ENCODE data around the gene NUCB2. TPM values are rescaled to one million over a fixed set of nuclear protein-coding genes. Genes with fewer than 3 reads are reported as not detected.

The NUCB2 gene
- polyA plus RNA-seq, 1 of the 3 experiments (the other 2 are of a cell fraction) = 25.0 TPM

GRCh38 chr11:17369094-17369493 is 92.6 kb downstream of the NUCB2 start (continued):
- TF ChIP-seq REST (IDR thresholded peaks at IDR 0.05; ENCODE audit: low read depth, low read length) (no peak), ELF1 (IDR thresholded peaks at IDR 0.05) (no peak)

GRCh38 chr11:17369684-17370243 is 93.2 kb downstream of the NUCB2 start:
- ChIA-PET POLR2A (no interaction called here), CTCF (interaction anchor here (2.0 kb wide), 1 partner anchor 14 kb away, joined by 7 read pairs; no protein-coding TSS in a partner anchor)
- WGBS (ENCODE audit: low lambda C conversion rate) = 49% methylated on average over 2 of the region's 2 CpGs
- peaks cover 11% of the 10 kb centered on the region for H3K9me3 ChIP-seq
- no peak overlapping the region; a peak in 1 of 4 replicates for H3K4me3 ChIP-seq (ENCODE audit: low read depth in 2 of 2, low read length in 1 of 2)
- no peak overlapping the region for H3K9ac ChIP-seq
- H3K27me3 ChIP-seq (ENCODE audit: insufficient read depth) = no peaks in the 10 kb centered on the region
- no peak overlapping the region for H3K4me2 ChIP-seq
- DNase-seq = no peak
- H3K9me2 ChIP-seq = no peaks in the 10 kb centered on the region
- no peak overlapping the region for H3K27ac ChIP-seq (ENCODE audit: low read depth in 2 of 2, low read length in 1 of 2)
- H2AFZ ChIP-seq (ENCODE audit: low read depth) = no peak overlapping the region
- no peaks in the 10 kb centered on the region for H3K79me2 ChIP-seq (ENCODE audit: insufficient read depth)
- H3F3A ChIP-seq (replicated peaks; ENCODE audit: insufficient read depth) = no peaks in the 10 kb centered on the region
- TF ChIP-seq REST (IDR thresholded peaks at IDR 0.05; ENCODE audit: low read depth, low read length) (no peak), EZH2phosphoT487 (IDR thresholded peaks at IDR 0.05; ENCODE audit: borderline replicate concordance, low read depth) (no peak), POLR2AphosphoS5 (IDR thresholded peaks at IDR 0.05; ENCODE audit: low read depth, low read length) (no peak)
- no peaks in the 10 kb centered on the region for H4K20me1 ChIP-seq (ENCODE audit: insufficient read depth)
- no peaks in the 10 kb centered on the region for H3K4me1 ChIP-seq (ENCODE audit: control insufficient read depth in 1 of 2, insufficient read depth in 2 of 2, low read depth in 1 of 2, low read length in 1 of 2)
- peaks cover 20 to 30% of the 10 kb centered on the region in 2 experiments for H3K36me3 ChIP-seq (replicated peaks in 1 of 2; ENCODE audit: control insufficient read depth in 1 of 2, insufficient read depth in 2 of 2, low read length in 1 of 2)

DNA sequence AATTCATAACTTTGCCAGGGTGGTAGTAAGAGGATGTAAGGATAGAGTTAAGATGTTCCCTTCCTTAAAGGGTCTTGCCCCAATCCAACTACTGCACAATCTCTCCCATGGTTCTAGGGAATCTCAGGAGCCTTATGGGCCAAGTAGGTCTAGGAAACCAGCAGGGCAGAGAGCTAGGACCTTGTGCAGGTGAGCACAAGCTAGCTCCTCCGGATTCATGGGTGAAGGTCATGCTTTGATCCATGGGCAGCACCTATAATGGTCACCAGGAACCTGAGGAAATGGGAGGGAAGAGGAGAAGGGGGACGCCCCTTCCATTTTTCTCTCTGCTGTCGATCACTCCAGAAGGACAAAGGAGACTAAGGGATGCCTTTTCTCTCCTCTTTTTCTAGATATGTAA is 95.1 kb downstream of the NUCB2 start:
- ChIA-PET CTCF (interaction anchor here (2.1 kb wide), 1 partner anchor 12 kb away, joined by 9 read pairs; no protein-coding TSS in a partner anchor), POLR2A (no interaction called here)
- no peak overlapping the region for H2AFZ ChIP-seq (ENCODE audit: low read depth)
- TF ChIP-seq FOSL2 (IDR thresholded peaks at IDR 0.05; ENCODE audit: borderline replicate concordance, low read depth) = no peak
- no peak for TF ChIP-seq RXRA (IDR thresholded peaks at IDR 0.05; ENCODE audit: borderline replicate concordance, low read depth)
- TF ChIP-seq NRF1 (IDR thresholded peaks at IDR 0.05; ENCODE audit: low read depth, low read length) = no peak
- TF ChIP-seq MXI1 (IDR thresholded peaks at IDR 0.05; ENCODE audit: low read depth, low read length) = no peak
- TF ChIP-seq POLR2AphosphoS5 (IDR thresholded peaks at IDR 0.05; ENCODE audit: low read depth, low read length) = no peak
- no peak for TF ChIP-seq NFIC (IDR thresholded peaks at IDR 0.05; ENCODE audit: borderline replicate concordance)
- TF ChIP-seq SIN3A (IDR thresholded peaks at IDR 0.05; ENCODE audit: borderline replicate concordance, low read depth, low read length) = no peak
- TF ChIP-seq CTCF (IDR thresholded peaks at IDR 0.05) = no peak
- TF ChIP-seq, protein P1, sequence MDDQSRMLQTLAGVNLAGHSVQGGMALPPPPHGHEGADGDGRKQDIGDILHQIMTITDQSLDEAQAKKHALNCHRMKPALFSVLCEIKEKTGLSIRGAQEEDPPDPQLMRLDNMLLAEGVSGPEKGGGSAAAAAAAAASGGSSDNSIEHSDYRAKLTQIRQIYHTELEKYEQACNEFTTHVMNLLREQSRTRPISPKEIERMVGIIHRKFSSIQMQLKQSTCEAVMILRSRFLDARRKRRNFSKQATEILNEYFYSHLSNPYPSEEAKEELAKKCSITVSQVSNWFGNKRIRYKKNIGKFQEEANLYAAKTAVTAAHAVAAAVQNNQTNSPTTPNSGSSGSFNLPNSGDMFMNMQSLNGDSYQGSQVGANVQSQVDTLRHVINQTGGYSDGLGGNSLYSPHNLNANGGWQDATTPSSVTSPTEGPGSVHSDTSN (IDR thresholded peaks at IDR 0.05) = no peak
- no peak for TF ChIP-seq YY1 (IDR thresholded peaks at IDR 0.05; ENCODE audit: low read depth)
- TF ChIP-seq TEAD4 (IDR thresholded peaks at IDR 0.05; ENCODE audit: borderline replicate concordance, insufficient read depth) = no peak
- no peak for TF ChIP-seq JUND (IDR thresholded peaks at IDR 0.05)

More for the DNA sequence above, 95.1 kb downstream of the NUCB2 start:
- Histone ChIP-seq H3K79me2 (ENCODE audit: insufficient read depth) (no peaks in the 10 kb centered on the region), H3F3A (replicated peaks; ENCODE audit: insufficient read depth) (no peaks in the 10 kb centered on the region), H3K4me3 (ENCODE audit: low read depth in 2 of 2, low read length in 1 of 2) (no peak overlapping the region), H3K9ac (no peak overlapping the region), H3K4me2 (no peak overlapping the region), H3K36me3 (replicated peaks in 1 of 2; ENCODE audit: control insufficient read depth in 1 of 2, insufficient read depth in 2 of 2, low read length in 1 of 2) (peaks cover 20 to 30% of the 10 kb centered on the region in 2 experiments), H3K4me1 (ENCODE audit: control insufficient read depth in 1 of 2, insufficient read depth in 2 of 2, low read depth in 1 of 2, low read length in 1 of 2) (no peaks in the 10 kb centered on the region), H3K9me2 (no peaks in the 10 kb centered on the region), H3K9me3 (peaks cover 11% of the 10 kb centered on the region), H4K20me1 (ENCODE audit: insufficient read depth) (no peaks in the 10 kb centered on the region), H3K27me3 (ENCODE audit: insufficient read depth) (no peaks in the 10 kb centered on the region), H3K27ac (ENCODE audit: low read depth in 2 of 2, low read length in 1 of 2) (no peak overlapping the region)
- DNase-seq = no peak
- 42% methylated on average over 3 of the region's 3 CpGs for WGBS (ENCODE audit: low lambda C conversion rate)

Data from SK-N-SH (cell line).